Activated naive CD8-positive, alpha-beta T cell treated with anti-CD3 and anti-CD28 coated beads, Interleukin-2, amount 50 U/mL, for 16 hours (primary cell): ENCODE data around the gene EEF2K.
"Not testable (repeated sequence)": the region's sequence is repeated elsewhere in the genome, so short reads cannot be mapped to it uniquely, and the experiment has no call there.

Source experiments
- DNase-seq: peaks from one replicate; pipeline ENCODE4 v3.0.0-alpha.2; 2020; ENCODE audit warnings: low read depth, low spot score

The EEF2K gene

DNA sequence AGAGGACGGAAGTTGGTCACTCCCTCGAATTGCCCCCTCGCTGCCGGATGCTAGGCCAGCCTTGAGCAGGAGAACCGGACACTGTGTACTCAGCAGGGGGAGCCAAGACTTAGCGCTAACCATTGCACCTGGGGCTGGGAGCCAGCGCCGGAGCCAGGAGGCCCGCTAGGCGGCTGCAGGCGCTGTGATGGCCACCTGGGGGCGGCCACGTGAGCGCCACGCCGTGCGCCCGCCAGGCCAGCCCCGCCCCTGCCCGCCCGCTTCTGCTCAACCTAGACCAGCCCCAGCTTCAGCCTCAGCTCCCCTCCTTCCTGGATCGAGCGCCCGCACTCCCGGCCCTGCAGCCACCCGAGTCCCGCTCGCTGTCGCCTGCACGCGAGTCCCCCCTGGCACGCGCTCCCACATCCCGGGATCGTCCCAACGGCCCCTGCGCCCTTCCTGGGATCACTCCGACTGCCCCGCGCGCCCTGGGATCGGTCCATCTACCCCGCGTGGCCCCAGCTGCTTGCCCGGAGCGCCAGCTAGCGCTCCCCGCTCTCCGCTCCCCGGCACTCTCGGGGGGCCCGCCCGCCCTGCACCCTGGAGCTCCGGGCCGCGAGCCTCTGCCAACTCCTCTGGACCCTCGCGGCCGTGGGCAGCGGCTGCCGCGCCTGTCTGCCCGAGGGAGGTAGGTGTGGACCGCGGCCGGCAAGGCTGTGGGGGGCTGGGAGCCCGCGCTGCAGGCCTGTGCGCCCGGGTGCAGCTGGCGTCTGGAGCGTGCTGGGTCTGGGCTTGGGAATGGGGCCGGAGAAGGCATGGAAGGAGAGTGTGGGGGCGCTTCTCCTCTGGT lies at the start of gene EEF2K:
Gene EEF2K (plus strand): TSS at position 266 of the 829 bp plus-strand sequence. CDS start 19,452 bp downstream, outside the sequence.
- peak; percentile 70 for DNase-seq

DNA sequence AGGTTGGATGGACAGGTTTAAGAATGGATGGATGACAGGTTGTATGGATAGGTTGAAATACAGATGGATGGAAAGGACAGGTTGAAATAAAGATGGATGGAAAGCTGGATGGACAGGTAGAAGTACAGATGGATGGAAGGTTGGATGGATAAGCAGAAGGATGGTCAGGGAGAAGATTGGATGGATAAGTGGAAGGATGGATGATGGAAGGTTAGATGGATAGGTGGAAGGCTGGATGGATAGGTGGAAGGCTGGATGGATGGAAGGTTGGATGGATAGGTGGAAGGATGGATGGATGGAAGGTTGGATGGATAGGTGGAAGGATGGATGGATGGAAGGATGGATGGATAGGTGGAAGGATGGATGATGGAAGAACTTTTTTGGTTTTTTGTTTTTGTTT lies 44.7 kb upstream of the EEF2K start:
- DNase-seq, result no peak

DNA sequence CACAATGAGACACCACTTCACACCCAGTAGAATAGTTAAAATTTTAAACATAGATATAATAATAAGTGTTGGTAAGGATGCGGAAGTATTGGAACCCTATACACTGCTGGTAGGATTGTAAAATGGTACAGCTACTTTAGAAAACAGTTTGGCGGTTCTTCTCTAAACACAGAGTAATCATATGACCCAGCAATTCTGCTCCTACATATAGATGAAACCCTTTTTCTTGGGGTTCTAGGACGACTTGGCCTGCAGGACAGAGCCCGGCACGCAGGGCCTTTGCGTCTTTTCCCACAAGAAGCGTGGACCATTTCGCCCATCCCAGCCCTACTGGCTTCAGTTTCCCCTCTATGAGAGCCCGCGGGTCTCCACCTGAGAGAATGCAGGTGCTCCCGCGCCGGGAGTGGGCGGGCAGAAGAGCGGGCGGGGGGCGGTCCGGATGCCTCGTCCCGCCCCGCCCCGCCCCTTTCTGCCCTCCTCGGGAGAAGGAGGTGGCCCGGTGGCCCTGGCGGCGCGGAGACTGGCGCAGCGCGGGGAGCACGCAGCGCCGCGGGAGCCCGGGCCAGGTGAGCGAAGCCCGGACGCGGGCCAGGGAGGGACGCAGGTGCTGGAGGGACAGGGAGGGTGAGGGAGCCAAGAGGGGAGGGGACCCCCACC lies 44.0 kb upstream of the EEF2K start, which contains the start of gene SDR42E2:
Gene SDR42E2 (plus strand): TSS at position 508 of the 657 bp plus-strand sequence. CDS start 3,077 bp downstream, outside the sequence.
- peak; percentile 3 for DNase-seq

DNA sequence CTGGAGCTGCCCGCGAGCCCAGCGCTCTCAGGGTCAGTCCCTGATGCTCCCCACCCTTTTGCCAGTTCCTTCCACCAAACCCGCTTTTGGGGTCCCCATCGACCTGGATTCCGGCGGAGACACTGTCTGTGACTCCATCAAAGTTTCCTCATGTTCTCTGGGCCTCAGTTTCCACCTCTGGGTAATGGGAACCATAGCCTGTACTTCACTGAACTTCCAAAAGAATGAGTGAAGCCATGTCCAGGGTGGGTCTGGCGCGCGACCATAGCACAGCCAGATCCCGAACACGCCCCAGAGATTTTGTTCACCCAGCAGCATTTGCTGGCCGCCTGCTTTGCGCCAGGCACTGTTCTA lies 43.4 kb upstream of the EEF2K start:
- DNase-seq, result no peak

DNA sequence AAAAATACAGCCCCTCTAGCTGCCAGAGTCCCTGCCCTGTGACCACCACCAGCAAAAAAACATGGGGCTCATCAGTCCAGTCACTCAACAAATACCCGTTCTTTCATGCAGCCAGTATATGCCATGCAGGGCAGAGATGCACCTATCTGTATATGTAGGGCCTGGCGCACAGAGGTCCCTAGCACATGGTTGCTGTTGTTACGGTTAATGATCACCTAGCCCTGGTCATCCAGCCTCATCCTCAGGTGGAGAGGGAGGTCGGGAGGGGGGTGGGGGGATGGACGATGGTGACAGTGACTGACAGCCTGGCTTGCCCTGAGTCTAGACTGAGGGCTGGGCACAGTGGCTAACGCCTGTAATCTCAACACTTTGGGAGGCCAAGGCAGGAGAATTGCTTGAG lies 42.3 kb upstream of the EEF2K start:
- DNase-seq, result no peak

DNA sequence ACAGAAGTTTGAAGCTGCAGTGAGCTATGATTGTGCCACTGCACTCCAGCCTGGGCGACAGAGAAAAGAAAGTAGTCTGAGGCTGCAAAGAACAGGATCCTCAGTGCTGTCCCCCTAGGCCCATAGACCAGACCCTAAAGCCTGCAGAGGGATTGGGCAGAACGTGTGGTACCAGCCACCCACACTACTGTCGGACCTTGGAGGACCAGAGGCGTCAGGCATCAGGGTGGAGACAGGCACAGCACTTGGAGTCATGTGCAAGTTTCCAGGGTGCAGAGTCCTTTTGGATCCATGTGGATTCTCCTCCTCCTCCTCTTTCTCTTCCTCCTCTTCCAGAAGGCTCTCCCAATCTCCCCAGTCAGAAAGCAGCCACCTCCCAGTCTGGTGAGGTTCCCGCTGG lies 41.6 kb upstream of the EEF2K start:
- no peak for DNase-seq

DNA sequence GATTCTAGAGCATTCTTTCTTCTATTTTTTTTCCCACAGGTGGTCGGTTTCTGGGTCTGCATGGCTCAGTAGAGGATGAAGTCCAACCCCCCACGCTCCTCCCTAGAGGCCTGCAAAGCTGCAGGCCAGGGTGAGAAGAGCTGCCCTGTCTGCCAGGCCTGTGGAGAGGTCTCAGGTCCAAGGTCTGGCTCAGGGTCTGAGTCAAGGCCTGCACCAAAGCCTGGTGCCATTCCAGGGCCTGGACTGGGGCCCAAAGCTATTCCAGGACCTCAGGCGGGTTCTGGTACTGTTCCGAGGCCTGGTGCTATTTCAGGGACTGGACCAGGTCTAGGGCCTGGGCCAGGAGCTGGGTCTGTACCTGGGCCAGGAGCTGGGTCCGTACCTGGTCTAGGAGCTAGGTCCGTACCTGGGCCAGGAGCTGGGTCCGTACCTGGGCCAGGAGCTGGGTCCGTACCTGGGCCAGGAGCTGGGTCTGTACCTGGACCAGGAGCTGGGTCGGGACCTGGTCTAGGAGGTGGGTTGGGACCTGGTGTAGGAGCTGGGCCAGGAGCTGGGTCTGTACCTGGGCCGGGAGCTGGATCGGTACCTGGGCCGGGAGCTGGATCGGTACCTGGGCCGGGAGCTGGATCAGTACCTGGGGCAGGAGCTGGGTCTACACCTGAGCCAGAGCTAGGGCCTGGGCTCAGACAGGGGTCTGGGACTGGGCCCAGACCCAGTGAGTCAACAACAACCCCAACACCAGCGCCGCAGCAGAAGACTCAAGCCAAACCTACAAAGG lies 40.4 kb upstream of the EEF2K start:
- DNase-seq, result no peak

DNA sequence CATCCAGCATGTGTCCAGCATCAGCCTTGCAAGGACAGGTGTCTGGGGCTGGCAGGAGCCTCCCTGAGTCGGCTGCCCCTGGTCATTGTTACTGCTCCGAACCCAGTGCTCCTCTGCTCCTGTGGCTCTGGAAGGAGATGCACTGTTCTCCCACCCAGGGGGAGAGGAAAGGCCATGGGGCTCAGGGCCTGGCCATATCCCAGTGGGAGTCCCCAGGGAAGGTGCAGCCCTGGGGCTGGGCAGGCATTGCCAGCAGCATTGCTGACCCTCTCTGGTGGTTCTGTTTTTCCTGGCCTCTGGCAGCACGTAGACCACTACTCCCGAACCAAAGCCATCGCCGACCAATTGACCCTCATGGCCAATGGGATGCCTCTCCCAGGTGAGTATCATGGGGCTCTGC lies 34.1 kb upstream of the EEF2K start:
- no peak for DNase-seq

DNA sequence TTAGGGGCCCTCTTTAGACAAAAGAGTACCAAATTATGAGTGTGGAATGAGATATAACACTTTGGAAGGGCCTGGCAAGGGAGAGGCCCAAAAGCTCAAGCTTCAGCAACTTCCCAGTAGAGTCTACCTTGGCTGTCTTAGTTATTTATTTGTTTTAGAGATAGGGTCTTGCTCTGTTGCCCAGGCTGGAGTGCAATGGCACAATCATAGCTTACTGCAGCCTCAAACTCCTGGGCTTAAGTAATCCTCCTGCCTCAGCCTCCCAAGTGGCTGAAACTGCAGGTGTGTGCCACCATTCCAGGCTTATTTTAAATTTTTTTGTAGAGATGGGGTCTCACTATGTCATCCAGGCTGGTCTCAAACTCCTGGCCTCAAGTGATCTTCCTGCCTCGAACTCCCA lies 33.4 kb upstream of the EEF2K start:
- DNase-seq, result not testable (repeated sequence)

DNA sequence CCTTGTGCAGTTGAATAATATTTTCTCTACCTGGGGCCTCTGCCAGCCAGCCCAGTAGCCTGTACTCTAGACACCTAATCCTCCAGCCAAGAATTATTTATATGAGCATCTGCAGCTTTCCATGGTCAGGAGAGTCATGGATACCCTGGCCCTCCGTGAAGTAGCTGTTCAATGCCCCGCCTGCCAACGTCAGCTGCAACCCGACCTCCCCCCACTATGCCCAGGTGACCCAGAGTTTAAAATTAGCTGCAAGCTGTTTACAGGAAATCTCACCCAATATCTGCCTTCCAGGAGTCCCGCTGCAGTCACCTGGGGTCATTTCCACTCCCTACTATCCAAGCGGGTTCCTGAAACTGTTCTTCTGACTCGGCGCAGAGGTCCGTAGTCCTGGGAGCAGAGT lies 31.4 kb upstream of the EEF2K start:
- no peak for DNase-seq

DNA sequence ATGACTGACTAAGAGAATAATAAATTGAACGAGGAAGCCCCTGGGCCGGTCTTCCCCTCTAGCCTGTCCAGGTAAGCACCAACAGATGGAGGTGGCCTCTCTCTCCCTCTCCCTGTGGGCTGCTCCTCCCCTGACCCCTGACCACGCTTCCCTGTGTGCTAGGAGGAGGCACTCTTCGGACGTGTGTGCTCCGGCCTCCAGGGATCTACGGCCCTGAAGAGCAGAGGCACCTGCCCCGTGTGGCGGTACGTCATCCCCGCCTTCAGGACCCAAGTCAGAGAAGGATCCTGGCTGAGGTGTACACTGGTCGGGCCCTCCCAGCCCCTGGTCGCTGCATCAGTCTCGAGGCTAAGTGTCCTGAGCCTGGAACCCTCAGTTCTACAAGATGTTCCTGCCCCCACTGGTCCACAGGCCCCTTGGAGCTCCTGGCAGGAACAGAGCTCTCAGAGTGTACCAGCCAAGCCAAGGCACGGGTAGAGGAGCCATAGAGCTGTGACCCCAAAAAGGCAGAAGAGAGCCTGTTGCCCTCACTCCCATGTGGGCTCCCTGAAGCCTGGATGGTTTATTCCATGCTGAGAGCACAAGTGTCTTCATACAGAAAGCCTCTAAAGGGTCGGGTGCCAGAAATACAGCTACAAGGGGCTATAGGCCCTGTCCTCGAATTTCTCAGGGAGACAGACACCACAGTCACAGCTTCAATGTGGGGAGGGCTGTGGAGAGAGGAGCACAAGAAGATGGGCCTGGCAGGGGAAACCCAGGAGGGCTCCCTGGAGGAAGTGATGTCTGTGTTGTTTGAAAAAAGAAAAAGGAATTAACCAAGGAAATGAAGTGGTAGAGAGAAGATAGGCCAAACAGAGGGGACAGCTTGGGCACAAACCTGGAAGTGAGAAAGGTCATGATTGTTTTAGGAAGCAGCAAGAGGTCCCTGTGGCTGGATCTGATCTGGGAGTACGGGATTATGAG lies 27.8 kb upstream of the EEF2K start:
- DNase-seq, result no peak

DNA sequence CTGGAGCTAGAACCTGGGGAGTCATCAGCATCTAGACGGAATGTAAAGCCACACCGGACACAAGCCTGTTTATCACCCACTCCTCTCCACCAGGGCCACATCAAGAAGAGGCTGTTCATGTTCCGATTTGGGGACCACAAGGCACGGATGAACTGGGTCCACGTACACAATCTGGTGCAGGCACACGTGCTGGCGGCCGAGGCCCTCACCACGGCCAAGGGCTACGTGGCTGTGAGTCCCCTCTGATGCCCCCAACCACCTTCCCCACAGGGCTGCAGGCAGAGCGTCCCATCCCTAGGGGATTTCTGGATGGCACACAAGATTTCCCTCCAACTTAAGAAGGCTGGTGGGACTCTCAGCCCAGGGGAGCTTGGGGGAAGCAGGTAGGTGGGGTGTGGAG lies 24.7 kb upstream of the EEF2K start:
- no peak for DNase-seq

DNA sequence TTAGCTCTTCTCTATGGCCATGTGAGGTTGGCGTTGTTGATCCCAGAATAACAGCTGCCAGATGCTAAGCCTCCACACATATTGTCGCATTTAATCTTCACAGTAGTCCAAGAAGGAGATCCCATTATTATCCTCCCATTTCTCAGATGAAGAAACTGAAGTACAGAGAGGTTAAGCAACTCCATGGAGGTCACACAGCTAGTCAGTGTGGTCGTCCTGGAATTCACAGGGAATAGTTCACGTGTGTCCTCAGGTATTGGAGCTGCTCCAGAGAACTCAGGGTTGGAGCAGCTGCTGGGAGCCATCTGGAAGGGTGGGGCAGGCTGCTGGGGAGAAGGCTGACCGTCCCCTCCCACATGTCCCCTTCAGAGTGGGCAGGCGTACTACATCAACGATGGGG lies 24.2 kb upstream of the EEF2K start:
- no peak for DNase-seq

DNA sequence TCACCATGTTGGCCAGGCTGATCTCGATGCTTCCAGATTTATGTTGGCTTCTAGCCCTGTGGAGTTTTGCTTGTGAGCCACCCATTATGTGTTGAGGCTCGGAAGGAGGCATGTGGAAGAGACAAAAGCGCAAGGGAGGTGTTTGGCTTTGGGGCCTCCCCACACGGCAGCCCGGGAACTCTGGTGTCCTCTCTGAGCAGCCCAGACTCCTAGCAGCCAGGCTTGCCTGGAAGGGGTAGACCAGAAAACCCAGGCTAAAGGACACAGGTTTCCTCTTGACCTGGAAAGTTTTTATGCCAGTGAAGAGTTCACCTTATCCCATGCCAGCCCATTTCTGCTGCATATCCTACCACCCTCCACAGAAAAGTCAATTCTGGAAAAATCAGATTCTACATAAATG lies 22.7 kb upstream of the EEF2K start:
- no peak for DNase-seq

DNA sequence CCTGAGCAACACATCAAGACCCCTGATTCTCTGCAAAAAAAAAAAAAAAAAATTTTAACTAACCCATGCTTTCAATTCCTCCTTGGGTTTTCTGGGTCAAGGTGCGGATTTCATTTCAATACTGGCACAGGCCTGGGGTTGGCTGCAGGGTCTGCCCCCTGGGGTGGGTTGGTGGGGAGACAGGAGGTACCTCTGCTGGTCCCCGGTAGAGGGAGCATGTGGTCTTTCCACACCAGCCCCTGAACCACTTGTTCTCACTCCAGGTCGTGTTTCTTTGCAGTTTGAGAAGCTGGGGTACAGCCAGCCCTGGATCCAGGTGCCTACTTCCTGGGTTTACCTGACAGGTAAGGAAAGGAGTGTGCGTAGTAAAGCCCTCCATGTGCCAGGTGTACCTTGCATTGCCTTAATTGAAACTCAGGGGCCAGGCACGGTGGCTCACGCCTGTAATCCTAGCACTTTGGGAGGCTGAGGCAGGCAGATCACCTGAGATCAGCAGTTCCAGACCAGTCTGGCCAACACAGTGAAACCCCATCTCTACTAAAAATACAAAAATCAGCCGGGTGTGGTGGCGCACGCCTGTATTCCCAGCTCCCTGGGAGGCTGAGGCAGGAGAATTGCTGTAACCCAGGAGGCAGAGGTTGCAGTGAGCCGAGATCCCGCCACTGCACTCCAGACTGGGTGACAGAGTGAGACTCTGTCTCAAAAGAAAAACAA lies 22.0 kb upstream of the EEF2K start:
- DNase-seq, result no peak

DNA sequence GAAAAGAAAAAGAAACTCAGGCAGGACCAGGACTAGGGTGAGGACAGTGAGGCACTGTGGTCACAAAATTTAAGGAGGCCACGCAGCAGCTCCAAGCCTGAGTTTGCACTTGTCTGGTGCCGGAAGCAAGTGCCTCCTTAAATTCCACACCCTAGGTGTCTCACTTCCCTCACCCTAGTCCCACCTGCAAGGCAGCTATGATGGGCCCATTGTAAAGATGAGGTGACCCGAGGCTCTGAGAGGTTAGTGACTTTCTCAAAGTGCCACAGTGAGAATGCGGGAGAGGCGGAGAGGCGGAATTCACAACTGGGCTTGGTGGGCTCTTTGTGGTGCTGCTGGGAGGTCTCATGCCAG lies 21.5 kb upstream of the EEF2K start:
- DNase-seq, result no peak

DNA sequence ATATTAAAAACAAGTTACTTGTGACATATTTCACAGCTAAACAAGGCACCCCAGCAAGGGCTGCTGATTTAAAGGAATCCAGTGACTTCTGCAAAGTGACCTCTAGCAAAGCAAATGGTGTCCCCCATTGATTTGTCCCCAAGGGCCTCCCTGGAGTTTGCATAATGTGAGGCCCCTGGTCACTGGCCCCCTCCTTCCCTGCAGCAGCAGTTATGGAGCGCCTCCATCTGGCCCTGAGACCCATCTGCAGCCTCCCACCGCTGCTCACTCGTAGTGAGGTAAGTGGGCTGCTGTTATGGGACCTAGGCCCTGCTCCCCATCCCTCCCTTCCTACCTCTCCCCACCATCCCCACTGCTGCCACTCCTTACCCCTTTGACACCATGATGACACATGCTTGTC lies 19.6 kb upstream of the EEF2K start:
- no peak for DNase-seq

DNA sequence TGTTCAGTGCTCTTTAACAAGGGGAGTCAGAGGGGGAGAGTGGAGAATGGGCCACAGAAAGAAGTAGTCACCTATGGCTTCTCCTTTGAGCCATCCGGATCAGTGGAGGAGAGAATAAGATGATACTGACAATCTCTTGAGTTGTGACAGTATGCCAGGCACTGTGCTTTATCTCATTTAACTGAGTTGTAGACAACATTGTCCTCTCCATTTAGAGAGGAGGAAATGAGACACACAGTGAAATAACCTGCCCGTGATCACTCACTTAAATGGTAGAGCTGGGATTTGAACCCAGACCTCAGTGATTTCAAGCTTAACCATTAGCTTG lies 17.8 kb upstream of the EEF2K start:
- no peak for DNase-seq

DNA sequence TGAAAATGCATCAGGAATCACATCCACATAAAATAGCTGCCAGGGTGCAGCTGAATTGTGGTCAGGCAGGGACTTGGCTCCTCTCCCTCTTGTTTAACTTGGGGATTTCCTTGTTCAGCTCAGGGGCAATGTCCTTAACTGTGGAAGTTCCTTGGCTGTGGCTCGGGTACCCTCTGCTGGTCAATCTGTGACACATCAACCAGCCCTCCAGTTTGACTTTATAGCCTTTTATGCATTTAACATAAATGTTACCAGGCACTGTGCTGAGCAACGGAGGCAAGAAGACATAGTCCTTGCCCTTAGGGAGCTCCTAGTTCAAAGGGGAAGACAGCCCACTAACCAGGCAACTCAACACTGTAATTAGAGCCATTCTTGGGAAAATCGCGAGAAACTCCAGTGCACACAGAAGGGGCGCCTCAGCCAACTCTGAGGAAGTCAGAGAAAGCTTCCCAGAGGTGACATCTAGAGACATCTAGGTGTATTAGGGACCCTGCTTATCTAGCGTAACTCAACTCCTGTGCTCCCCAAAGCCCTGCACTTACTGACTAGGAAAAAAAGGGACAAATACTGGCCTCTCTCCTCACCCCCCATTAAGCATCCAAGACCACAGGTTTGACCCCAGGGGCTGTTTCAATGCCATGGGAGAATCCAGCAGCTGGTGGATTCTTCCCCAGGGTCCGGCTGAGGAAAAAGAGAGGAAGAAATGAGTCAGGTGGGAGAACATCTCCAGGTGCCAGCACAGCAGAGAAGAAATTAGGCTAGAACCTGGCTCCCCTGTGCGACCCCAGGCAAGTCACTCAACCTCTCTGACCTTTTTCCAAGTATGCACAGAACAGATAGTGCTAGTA lies 17.3 kb upstream of the EEF2K start:
- DNase-seq, result peak; percentile 12
